Muscle of arm (tissue), 12 donors: Measurements from ENCODE around the gene RFK. TPM values are rescaled to one million over a fixed set of nuclear protein-coding genes. Genes with fewer than 3 reads are reported as not detected.

ENCODE experiments used
- DNase-seq: peaks from one replicate; pipeline ENCODE4 v3.0.0-alpha.2; 2013
- polyA plus RNA-seq, 12 donors: library from polyadenylated mRNA; unstranded; fragments of 120-200 nt; gene quantifications; one replicate each; pipeline ENCODE4 v1.2.1, GENCODE V29; 2013; ENCODE audit not compliant: insufficient read length in 12 of 12

RFK gene
- polyA plus RNA-seq, 12 donors, result 12.5 to 25.4 (median 16.8) TPM; not detected in 1

GRCh38 chr9:76336027-76336426 is 58.2 kb downstream of the RFK start:
- no peak for DNase-seq

Other genes starting within 250 kb of the RFK start
- gene GCNT1, start 64.8 kb upstream of the RFK start, polyA plus RNA-seq, result 10 to 100 TPM in 1 of 12 donors, 1 to 10 TPM in 10, not detected in 1; 3.0 to 20.2 (median 4.3) TPM